Smooth muscle cell (in vitro differentiated cells): ENCODE data around the gene APH1B. TPM values are rescaled to one million over a fixed set of nuclear protein-coding genes. Genes with fewer than 3 reads are reported as not detected.

ENCODE experiments used
- DNase-seq: peaks from one replicate; lab custom pipeline; 2025; ENCODE audit not compliant: unreplicated experiment; lab: John Stamatoyannopoulos, UW
- H2AFZ ChIP-seq: fragments of 200-600 bp; sonication (generic); 2 replicates; pipeline ENCODE4 v1.6.0; 2016; ENCODE audit warnings: antibody characterized with exemption, low read depth, mild to moderate bottlenecking
- H3F3A ChIP-seq: fragments of 200-600 bp; sonication (generic); 2 replicates; pipeline ENCODE4 v1.6.0; 2017; ENCODE audit warnings: antibody characterized with exemption, low read depth
- H3K27ac ChIP-seq: fragments of 200-600 bp; sonication (generic); 2 replicates; pipeline ENCODE4 v1.5.1; 2016; ENCODE audit warnings: low read depth, mild to moderate bottlenecking
- H3K27me3 ChIP-seq: fragments of 200-600 bp; sonication (generic); 2 replicates; pipeline ENCODE4 v1.6.1; 2016; ENCODE audit warnings: low read depth, mild to moderate bottlenecking
- H3K36me3 ChIP-seq: fragments of 200-600 bp; sonication (generic); 2 replicates; pipeline ENCODE4 v1.5.1; 2016; ENCODE audit warnings: low read depth
- H3K4me1 ChIP-seq: fragments of 200-600 bp; sonication (generic); 2 replicates; pipeline ENCODE4 v1.5.1; 2016; ENCODE audit warnings: low read depth
- H3K4me2 ChIP-seq: fragments of 200-600 bp; sonication (generic); 2 replicates; pipeline ENCODE4 v1.6.0; 2016; ENCODE audit warnings: mild to moderate bottlenecking
- H3K4me3 ChIP-seq: fragments of 200-600 bp; sonication (generic); 2 replicates; pipeline ENCODE4 v1.5.1; 2016; ENCODE audit warnings: mild to moderate bottlenecking
- H3K79me2 ChIP-seq: fragments of 200-600 bp; sonication (generic); 2 replicates; pipeline ENCODE4 v1.6.0; 2016; ENCODE audit warnings: low read depth, mild to moderate bottlenecking
- H3K9ac ChIP-seq: fragments of 200-600 bp; sonication (generic); 2 replicates; pipeline ENCODE4 v1.6.0; 2016; ENCODE audit warnings: low read depth
- H3K9me3 ChIP-seq: fragments of 200-600 bp; sonication (generic); replicated peaks from 2 replicates; pipeline ENCODE4 v1.5.1; 2016; ENCODE audit warnings: low read depth
- H4K20me1 ChIP-seq: fragments of 200-600 bp; sonication (generic); 2 replicates; pipeline ENCODE4 v1.6.0; 2016; ENCODE audit warnings: low read depth
- WGBS: methylation state at CpG from one replicate; pipeline ENCODE4 v1.1.7; 2016; ENCODE audit warnings: low lambda C conversion rate; 5-methylcytosine and 5-hydroxymethylcytosine counted together
- polyA plus RNA-seq: library from polyadenylated mRNA; unstranded; fragments of >200 nt; fragmentation: Nextera tagmentation; extraction: Ambion mirVana; gene quantifications from 2 replicates; pipeline ENCODE4 v1.2.1, GENCODE V29; 2016
- total RNA-seq: library from RNA; depleted of rRNA; stranded (reverse); fragments of >200 nt; gene quantifications from 2 replicates; pipeline ENCODE4 v1.2.3, GENCODE V29; 2014
- TF ChIP-seq, protein P1 (sequence below): fragments of 200-600 bp; sonication (generic); IDR thresholded peaks from 2 replicates; pipeline ENCODE4 v1.5.1; 2017; ENCODE audit warnings: borderline replicate concordance, mild to moderate bottlenecking, antibody characterized with exemption; ENCODE audit not compliant: insufficient read depth, poor library complexity, severe bottlenecking

The APH1B gene
- total and polyA plus RNA-seq, 2 experiments from 2014 or later = 14.3 to 15.5 TPM

DNA sequence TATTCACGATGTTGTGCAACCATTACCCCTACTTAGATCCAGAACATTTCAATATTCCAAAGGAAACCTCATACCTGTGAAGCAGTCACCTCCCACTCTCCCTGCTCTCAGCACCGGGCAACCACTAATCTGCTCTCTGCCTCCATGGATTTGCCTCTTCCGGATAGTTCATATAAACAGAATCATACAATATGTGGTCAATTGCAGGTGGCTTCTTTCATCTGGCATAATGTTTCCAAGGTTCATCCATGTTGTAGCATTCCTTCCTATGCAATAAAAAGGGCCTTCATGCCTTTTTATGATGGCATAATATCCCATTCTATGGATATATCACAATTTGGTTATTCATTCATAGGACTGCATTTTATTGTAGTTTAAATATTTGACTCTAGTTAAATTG, 80.3 kb downstream of the APH1B start:
- H3K36me3 ChIP-seq = no peaks in the 10 kb centered on the region
- H3K9me3 ChIP-seq = no peaks in the 10 kb centered on the region
- no peak overlapping the region for H3K4me3 ChIP-seq
- WGBS = 86% methylated on average over 3 of the region's 3 CpGs
- no peak overlapping the region for H3K4me2 ChIP-seq
- H2AFZ ChIP-seq = no peak overlapping the region
- H3K27ac ChIP-seq = no peak overlapping the region
- H3K4me1 ChIP-seq = no peaks in the 10 kb centered on the region
- no peaks in the 10 kb centered on the region for H3F3A ChIP-seq
- no peaks in the 10 kb centered on the region for H3K27me3 ChIP-seq
- H4K20me1 ChIP-seq = no peaks in the 10 kb centered on the region
- no peak for DNase-seq
- no peaks in the 10 kb centered on the region for H3K79me2 ChIP-seq
- TF ChIP-seq, protein P1, sequence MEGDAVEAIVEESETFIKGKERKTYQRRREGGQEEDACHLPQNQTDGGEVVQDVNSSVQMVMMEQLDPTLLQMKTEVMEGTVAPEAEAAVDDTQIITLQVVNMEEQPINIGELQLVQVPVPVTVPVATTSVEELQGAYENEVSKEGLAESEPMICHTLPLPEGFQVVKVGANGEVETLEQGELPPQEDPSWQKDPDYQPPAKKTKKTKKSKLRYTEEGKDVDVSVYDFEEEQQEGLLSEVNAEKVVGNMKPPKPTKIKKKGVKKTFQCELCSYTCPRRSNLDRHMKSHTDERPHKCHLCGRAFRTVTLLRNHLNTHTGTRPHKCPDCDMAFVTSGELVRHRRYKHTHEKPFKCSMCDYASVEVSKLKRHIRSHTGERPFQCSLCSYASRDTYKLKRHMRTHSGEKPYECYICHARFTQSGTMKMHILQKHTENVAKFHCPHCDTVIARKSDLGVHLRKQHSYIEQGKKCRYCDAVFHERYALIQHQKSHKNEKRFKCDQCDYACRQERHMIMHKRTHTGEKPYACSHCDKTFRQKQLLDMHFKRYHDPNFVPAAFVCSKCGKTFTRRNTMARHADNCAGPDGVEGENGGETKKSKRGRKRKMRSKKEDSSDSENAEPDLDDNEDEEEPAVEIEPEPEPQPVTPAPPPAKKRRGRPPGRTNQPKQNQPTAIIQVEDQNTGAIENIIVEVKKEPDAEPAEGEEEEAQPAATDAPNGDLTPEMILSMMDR = no peak
- H3K9ac ChIP-seq = no peak overlapping the region

DNA sequence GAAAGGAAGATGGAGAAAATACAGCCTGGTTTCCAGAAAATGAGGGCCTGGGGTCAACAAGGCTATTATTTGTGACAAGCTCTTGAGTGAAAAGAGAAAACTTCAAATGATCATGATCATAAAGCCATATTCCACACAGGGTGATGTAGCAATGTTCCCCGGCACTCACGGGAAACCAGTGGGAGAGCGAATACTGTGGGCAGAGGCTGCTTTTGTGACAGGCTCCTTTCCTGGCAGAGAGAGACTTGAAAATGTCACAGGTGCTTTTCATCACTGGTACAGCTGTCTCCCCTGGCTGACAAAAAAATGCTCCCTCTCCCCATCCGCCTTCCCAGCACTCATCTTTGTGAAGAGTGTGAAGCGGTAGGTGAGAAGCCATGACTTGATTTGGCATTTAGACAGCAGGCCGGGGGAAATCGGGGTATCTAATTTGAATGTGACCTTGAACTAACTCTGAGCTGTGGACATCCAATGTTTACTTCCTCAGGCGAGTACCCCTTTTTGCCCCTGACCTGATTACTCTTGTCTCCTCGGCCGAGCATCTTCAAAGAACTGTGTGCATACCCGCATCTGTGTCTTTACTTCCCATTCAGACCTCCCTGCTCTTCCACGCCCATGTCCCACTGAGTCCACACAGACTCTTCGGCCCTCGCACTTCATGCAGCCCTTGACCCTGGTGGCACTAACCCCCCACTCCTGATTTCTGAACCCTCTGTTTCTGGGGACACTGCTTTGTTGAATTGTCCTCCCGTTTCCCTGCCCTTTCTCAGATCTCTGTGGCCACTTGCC, 81.0 kb downstream of the APH1B start:
- no peaks in the 10 kb centered on the region for H3K9me3 ChIP-seq
- H3K4me3 ChIP-seq = no peak overlapping the region
- 94% methylated on average over 15 of the region's 15 CpGs for WGBS
- no peak overlapping the region for H3K9ac ChIP-seq
- DNase-seq = no peak
- no peaks in the 10 kb centered on the region for H3F3A ChIP-seq
- no peaks in the 10 kb centered on the region for H4K20me1 ChIP-seq
- H3K4me2 ChIP-seq = no peak overlapping the region
- H3K27me3 ChIP-seq = no peaks in the 10 kb centered on the region
- TF ChIP-seq, protein P1 = no peak
- H3K4me1 ChIP-seq = no peaks in the 10 kb centered on the region
- no peak overlapping the region for H3K27ac ChIP-seq
- H3K36me3 ChIP-seq = no peaks in the 10 kb centered on the region
- no peak overlapping the region for H2AFZ ChIP-seq
- H3K79me2 ChIP-seq = no peaks in the 10 kb centered on the region

Other genes with a start within 250 kb of the APH1B start
- 1,694 and 1,869 TPM in 2 replicates for gene TPM1, start 234.9 kb upstream of the APH1B start, total RNA-seq
- 1,915 and 2,406 TPM in 2 replicates for gene TPM1, start 234.9 kb upstream of the APH1B start, polyA plus RNA-seq
- gene LACTB, start 155.7 kb upstream of the APH1B start, total RNA-seq = 12.5 and 41.0 TPM in 2 replicates
- gene LACTB, start 155.7 kb upstream of the APH1B start, polyA plus RNA-seq = 9.0 and 13.8 TPM in 2 replicates
- 180 and 189 TPM in 2 replicates for gene RPS27L, start 120.1 kb upstream of the APH1B start, total RNA-seq
- 641 and 660 TPM in 2 replicates for gene RPS27L, start 120.1 kb upstream of the APH1B start, polyA plus RNA-seq
- 34.7 and 42.2 TPM in 2 replicates for gene RAB8B, start 88.0 kb upstream of the APH1B start, total RNA-seq
- gene RAB8B, start 88.0 kb upstream of the APH1B start, polyA plus RNA-seq = 10.7 and 11.5 TPM in 2 replicates
- gene CA12, start 104.2 kb downstream of the APH1B start, total RNA-seq = 12.5 and 14.0 TPM in 2 replicates
- gene CA12, start 104.2 kb downstream of the APH1B start, polyA plus RNA-seq = 9.2 and 13.5 TPM in 2 replicates
- 25.5 and 26.2 TPM in 2 replicates for gene USP3, start 227.0 kb downstream of the APH1B start, total RNA-seq
- gene USP3, start 227.0 kb downstream of the APH1B start, polyA plus RNA-seq = 17.1 and 18.8 TPM in 2 replicates